HepG2 (cell line): ENCODE measurements around the gene WDR86. TPM values are rescaled to one million over a fixed set of nuclear protein-coding genes. Genes with fewer than 3 reads are reported as not detected.

Source experiments
- BRF2 ChIP-seq: sonication (generic); formaldehyde crosslinking; IDR thresholded peaks from 2 replicates; pipeline ENCODE4 v1.8.1; 2022; ENCODE audit warnings: mild to moderate bottlenecking, missing genetic modification reagents
- LBX2 ChIP-seq: sonication (generic); formaldehyde crosslinking; IDR thresholded peaks from 2 replicates; pipeline ENCODE4 v1.5.0; 2020; ENCODE audit warnings: missing genetic modification reagents, mild to moderate bottlenecking, borderline replicate concordance
- MYPOP ChIP-seq: sonication (generic); formaldehyde crosslinking; IDR thresholded peaks from 2 replicates; pipeline ENCODE4 v1.8.1; 2023; ENCODE audit warnings: mild to moderate bottlenecking, moderate library complexity, missing genetic modification reagents
- PREB ChIP-seq: sonication (generic); formaldehyde crosslinking; IDR thresholded peaks from 2 replicates; pipeline ENCODE4 v1.4.0; 2020; ENCODE audit warnings: missing genetic modification reagents
- PRMT3 ChIP-seq: sonication (generic); formaldehyde crosslinking; IDR thresholded peaks from 2 replicates; pipeline ENCODE4 v1.8.1; 2022; ENCODE audit warnings: low read depth, mild to moderate bottlenecking, moderate library complexity, missing genetic modification reagents, borderline replicate concordance
- ZC3H13 ChIP-seq: sonication (generic); formaldehyde crosslinking; IDR thresholded peaks from 2 replicates; pipeline ENCODE4 v1.8.1; 2023; ENCODE audit warnings: mild to moderate bottlenecking, missing genetic modification reagents, moderate library complexity
- ZNF619 ChIP-seq: sonication (generic); formaldehyde crosslinking; IDR thresholded peaks from 2 replicates; pipeline ENCODE4 v1.4.0; 2020; ENCODE audit warnings: mild to moderate bottlenecking, missing genetic modification reagents
- polyA plus RNA-seq, 8 experiments: library from polyadenylated mRNA; depleted of rRNA in 3 of 8; stranded (reverse) in 7 of 8; unstranded in 1 of 8; fragments of >200 nt; fragmentation: Illumina TruSeq in 4 of 8; extraction: Trizol in 4 of 8; gene quantifications; 2 replicates each; pipeline versions ENCODE4 v1.2.1 to v1.2.3, GENCODE V29; 2011 to 2016; ENCODE audit warnings: low read depth in 4 of 8, missing spikeins in 1 of 8, mixed read lengths in 1 of 8; ENCODE audit not compliant: insufficient read depth in 1 of 8
- total RNA-seq, 5 experiments: library from RNA; depleted of rRNA; stranded (reverse); fragments of >200 nt; fragmentation: Illumina TruSeq; extraction: Trizol; gene quantifications; 2 replicates each; pipeline ENCODE4 v1.2.3, GENCODE V29; 2016; ENCODE audit warnings: low read depth in 1 of 5

Gene WDR86
- total and polyA plus RNA-seq, 2 of the 13 experiments (the other 11 are each of a cell fraction or from before 2014, with no cell fraction given), result 0.11 to 2.9 TPM

- TF ChIP-seq LBX2 (CRISPR knock-in tag) (no peak), ZC3H13 (CRISPR knock-in tag) (no peak), BRF2 (CRISPR knock-in tag) (no peak), PRMT3 (CRISPR knock-in tag) (no peak), ZNF619 (CRISPR knock-in tag) (no peak), MYPOP (CRISPR knock-in tag) (no peak), PREB (CRISPR knock-in tag) (no peak)
Measured at GRCh38 chr7:151416941-151417315, 7.1 kb upstream of the WDR86 start (continued).
